Spleen (tissue), 3 donors: ENCODE data around the gene PRDX3.

Experiments used
- POLR2A ChIP-seq, 3 donors: fragments of 450-650 bp; IDR thresholded peaks; one replicate each; pipeline ENCODE4 v1.5.1; 2017; ENCODE audit warnings: antibody characterized with exemption in 3 of 3, mild to moderate bottlenecking in 1 of 3
- POLR2AphosphoS5 ChIP-seq, 3 donors: sonication (generic); formaldehyde crosslinking; IDR thresholded peaks; one replicate each; pipeline ENCODE4 v1.5.1; 2017; ENCODE audit warnings: antibody characterized with exemption in 3 of 3

DNA sequence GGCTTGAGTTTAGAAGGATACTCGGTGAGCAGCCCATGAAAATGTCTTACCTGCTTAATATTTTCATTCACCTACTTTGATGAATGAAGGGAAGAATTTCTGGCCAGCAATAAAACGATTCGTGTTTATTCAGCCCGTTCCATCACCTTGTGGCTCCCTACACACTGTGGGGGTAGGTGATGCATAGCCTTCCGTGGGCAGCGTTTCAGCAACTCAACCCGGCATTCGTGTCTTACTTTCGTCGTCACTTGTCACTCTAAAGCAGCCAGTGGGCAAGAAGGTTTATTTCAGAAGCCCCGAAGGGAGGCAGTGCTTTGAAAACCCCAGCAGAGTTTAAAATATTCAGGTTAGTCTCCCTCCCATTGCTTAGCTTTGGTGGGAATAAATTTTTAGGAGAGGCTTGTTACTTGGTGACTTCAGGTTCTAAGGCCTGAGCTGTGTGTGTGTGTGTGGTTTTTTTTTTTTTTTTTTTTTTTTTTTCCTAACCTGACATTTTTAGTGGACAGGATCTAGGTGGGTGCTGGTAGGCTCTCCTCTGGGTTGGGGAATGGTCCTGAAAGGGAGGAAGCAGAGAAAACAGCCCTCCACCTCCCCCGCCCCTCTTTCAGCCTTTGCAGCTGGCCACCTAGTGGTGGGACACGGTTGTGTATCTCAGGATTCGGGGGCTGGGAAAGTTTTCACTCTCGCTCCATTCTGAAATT lies 30.6 kb upstream of the PRDX3 start:
- TF ChIP-seq POLR2AphosphoS5 (IDR thresholded peaks at IDR 0.05), result peak in 2 of 3 donors; percentile 6 to 23
- no peak for TF ChIP-seq POLR2A (IDR thresholded peaks at IDR 0.05)
